Measurements from ENCODE around the gene KCNQ2.

DNA sequence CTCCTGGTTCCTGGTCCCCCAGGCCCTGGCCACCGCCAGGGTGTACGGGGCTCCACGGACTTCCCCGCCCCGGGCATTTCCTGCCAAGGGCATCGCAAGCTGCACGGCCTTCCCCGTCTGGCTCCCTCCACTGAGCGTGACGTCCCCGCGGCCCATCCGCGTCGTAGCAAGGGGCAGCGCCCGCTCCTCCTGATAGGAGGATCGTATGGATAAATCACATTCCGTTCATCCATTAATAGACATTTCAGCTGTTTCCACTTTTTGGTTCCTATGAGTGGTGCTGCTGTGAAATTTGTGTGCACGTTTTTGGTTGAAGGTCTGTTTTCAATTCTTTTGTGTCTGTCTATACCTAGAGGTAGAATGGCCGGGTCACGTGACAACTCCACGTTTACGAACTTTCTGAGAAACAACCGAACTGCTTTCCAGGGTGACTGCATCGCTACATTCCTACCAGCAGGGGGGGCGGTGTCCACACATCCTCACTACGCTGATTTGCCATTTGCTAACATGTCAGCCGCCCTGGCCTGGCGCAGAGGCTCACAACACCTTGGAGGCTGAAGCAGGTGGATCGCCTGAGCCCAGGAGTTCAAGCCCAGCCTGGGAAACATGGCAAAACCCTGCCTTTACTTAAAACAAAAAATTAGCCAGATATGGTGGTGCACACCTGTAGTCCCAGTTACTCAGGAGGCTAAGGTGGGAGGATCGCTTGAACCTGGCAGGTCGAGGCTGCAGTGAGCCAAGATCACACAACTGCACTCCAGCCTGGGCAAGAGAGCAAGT, 37.7 kb downstream of the KCNQ2 start:
- TF ChIP-seq ZNF274 (IDR thresholded peaks at IDR 0.05; ENCODE audit: low read depth, low read length) (no peak), SUZ12 (IDR thresholded peaks at IDR 0.05; ENCODE audit: extremely low read depth, insufficient read depth, insufficient read length) (no peak), YY1 (IDR thresholded peaks at IDR 0.05; ENCODE audit: insufficient read depth, insufficient read length) (no peak)

All from NT2/D1 (cell line).